IPS-NIHi11 (cell line): Measurements from ENCODE around the gene EEIG1.

Source experiments
- DNase-seq: peaks from one replicate; pipeline ENCODE4 v3.0.0; 2012; ENCODE audit warnings: mixed read lengths, low spot score

EEIG1 gene

DNA sequence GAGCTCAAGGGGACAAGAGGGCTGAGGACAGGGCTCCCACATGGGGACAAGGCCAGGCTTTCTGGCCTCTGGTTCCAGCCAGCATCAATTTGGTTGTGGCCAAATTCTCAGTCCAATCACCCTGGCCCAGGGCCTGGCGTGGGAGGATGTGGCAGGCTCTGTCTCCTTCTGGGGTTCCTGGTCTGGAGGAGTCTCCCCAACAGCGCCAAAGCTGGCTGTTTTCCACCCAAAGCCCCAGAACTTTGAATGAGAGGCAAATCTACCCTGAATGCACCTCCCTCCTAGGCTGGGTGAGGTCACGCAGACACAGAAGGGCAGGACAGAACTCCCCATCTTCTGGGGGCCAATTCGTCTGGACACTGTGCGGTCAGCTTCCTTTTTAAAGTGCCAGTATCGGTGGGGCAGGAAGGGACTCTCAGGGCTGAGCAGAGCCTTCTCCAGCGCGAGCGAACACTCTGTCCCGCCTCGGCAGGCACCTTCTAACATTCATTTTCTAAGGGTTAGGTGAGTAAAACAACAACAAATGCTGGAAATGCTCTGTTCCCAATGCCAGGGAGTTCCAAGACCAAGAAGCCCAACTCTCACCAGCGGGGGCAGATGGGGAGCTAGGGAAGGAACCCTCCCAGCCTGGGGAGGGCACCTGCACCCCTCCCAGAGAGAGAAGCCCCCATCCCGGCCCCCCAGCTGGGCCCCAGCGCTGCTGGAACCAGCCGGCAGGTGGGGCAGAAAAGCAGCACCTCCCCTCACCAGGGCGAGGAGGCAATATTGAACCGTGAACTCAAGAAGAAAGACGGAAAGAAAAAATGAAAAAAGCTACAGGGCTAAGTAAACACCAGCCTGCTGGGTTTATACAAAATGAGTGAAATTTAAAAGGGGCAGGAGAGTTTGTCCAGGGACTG is 39.5 kb downstream of the EEIG1 start:
- DNase-seq = no peak

DNA sequence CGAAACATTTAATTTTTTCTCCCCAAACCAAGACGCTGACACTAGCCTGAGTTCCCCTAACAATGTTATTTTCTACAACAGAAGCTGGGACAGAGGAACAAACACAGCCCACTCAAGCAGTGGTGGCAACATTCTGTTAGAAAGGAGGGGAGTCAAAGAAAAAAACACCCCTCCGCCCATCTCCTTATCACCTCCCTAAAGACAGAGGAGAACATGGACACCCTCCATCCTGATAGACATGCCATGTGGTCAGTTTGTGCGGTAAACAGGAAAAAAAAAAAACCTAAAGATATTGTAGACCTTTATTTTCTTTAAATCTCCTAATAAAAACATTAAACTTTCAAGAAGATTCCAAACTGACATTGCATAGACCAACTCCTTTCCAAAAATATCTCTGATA is 40.2 kb downstream of the EEIG1 start:
- no peak for DNase-seq

DNA sequence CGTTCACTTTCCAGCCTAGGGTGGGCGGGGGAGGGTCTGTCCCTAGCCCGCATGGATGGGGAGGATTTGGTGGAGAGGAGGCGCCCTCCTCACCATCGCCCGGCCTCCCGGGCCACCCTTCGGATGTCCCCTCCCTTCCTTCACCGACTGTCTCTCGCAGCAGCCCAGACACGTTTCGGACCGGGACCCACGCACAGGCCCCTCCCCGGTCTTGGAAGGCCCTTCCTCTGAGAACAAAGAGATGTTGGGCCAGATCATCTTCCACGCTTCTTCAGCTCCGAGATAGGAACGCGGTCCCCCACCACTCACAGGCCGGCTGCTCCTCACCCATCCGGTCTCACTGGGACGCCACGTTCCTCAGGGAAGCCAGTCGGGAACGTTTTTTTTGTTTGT is 42.5 kb downstream of the EEIG1 start:
- DNase-seq = peak; percentile 37

DNA sequence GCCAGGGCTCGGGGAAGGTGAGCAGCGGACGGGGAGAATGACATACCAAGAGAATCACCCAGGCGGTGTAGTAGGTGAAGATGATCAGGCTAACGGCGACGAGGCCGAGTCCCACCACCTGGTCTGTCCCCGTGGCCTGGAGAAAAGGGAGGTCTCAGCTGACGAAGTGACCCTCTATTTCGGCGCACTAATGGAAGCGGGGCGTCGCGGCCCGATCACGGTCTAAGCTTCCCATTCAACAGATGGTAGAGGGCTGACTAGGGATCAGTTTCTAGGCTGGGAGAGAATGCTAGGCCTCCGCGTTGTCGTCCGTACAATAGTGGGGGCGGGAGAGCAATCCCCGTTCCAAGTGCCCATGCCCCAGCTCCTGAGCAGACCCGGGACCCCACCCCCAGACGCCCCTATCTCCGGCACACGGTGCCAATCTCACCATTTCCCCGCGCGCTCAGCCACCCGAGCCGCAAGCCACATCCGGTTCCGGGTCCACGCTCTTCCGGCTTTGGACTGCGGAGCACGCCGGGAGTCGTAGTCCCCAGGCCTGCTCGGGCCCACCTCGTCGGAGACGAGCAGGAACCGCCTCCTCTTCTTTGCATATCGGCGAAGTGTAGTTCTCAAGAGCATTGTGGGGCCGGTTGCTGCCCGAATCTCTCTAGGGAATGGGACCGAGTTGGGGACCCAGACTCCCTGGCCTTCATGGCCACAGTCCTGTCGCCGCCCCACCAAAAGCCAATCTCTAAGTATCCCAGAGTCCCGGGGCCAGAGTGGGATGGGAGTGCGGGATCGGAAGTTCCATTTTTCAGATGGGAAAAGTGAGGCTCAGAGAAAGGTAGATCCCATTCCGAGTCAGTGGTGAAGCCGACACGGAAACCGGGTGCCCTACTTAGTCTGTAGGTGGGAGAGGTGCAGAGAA is 43.1 kb downstream of the EEIG1 start, which contains the start of gene DPM2:
Gene DPM2 (minus strand): TSS at position 467 of the 910 bp plus-strand sequence. CDS start 34 bp downstream, at position 433.
- DNase-seq = peak; percentile 87

DNA sequence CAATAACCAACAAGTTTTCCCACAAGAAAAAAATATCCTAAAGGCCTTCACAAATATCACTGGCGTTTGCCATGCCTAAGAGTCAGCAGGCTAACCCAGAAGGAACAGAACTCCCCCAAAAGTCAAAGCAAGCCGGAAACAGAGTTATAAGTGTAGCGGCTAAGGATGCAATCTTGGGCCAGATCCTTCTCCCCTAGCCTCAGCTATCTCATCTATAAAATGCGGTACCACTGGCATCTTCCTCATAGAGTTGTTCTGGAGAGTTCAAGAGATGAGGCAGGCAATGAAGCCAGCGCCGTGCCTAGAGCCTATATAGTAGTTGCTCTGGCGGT is 43.8 kb downstream of the EEIG1 start:
- no peak for DNase-seq

DNA sequence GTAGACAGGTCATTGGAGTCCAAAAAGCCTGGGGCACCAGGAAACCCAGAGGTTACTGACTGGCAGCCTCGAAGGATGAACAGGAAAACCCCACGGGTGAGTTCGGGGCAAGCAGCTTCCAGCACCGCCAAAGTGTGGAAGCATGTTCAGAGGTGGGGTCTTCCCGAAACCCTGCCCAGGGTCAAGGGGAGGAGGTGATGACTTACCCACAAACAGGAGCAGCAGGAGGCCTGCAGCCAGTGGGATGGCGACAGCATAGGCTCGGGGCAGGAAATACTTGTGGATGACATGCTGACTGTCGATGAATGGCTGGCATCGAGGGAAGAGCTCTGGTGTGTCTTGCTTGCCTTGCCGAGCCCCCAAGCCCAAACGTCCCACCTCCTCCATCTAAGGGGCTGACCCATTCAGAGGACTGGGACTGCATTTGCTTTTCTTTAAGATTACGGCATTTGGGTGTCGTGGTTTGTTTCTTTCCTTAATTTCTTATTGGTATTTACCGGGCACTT is 44.4 kb downstream of the EEIG1 start:
- no peak for DNase-seq

DNA sequence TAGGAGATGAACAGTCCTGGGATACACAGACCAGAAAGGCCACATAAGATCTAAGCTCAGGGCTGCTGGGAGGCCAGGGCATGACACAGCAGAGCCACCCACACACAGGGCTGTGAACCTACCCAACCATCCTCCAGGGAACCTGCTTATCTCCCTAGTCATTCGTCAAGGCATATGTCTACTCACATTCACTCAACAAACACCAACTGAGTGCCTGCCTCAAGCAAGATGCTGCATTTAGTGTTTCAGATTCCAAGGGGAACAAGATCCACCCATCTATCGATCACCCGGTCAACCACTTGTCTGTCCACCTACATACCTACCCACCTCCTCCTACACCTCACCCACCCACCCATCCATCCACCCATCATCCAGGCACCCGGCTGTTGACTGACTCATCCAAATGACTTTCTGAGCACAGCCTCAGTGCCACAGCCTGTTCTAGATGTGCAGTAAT is 45.0 kb downstream of the EEIG1 start:
- no peak for DNase-seq

DNA sequence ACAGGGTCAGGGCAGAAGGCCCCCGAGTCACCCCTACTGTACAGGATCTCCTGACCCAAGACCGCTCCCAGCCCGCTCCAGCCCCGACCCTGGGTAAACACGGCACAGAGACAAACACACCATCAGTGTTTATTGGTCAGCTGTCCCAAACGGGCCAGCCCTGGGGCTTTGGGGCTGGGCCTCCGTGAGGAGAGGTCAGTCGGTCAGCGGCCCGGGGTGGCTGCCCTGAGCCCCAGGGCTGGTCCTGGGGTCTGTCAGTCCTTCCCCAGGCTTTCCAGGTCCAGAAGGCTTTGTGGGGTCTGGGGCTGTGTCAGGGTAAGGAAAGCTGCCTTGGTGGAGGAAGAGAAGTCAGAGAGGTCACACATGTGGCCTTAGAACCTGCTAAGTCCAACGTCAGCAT is 45.8 kb downstream of the EEIG1 start:
- no peak for DNase-seq

DNA sequence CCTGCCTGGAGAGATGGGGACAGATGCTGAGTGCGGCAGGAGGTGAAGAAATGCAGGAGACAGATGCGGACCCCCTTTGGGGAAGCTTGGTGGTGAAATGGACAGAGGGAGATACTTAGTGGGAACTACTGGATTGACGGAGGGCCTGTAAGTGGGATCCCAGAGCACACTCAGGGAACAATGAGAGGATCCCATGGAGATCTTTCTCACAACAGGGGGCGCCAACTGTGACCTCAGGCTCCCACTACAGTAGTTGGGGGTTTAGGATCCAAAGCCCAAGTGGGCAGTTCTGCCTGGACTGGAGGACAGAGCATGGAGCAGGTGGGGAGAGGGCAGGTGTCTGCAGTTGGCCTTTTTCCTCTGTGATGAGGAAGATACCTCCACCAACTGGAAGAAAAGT is 46.5 kb downstream of the EEIG1 start:
- DNase-seq = no peak

DNA sequence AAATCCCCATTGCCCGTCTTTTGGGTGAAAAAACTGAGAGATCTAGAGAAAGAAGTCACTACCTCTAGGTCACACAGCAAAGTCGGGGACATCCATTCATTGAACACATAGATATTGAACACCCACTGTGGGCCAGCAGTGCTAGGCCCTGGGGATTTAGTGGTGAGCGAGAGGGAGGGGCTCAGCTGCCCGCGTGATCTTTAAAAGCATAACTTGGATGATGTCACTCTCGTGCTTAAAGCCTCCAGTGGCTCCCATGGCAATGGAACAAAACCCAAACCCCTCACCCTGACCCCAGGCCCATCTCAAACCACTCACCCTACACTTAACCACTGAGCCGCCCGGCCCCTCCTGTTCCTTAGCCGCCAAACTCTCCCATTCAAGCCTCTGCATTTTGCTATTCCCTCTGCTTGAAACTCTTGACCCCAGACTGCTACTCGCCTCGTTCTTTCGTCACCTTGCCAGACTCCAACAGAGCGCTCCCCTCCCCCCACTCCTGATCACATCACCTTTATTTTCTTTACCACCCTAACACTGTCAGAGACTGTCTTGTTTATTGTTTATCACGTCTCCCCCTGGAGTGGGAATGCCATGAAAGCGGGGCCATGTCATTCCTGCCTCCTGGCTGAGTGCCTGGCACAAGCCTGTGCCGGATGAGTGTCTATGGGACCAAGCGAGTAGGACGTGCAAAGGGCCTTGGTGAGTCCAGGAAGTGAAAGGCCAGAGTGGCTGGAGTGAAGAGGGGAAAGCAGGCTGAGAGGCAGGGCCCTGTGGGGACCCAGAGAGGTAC is 49.5 kb downstream of the EEIG1 start:
- DNase-seq = no peak
